WERI-Rb-1 (cell line): Measurements from ENCODE around the gene HSD17B2.

Source experiments
- DNase-seq: peaks from one replicate; pipeline ENCODE4 v3.0.0-alpha.2; 2020
- H3K27ac ChIP-seq: fragments of 250-450 bp; sonication (Bioruptor Pico); 2 replicates; pipeline ENCODE4 v1.5.1; 2020; ENCODE audit warnings: mild to moderate bottlenecking, moderate library complexity
- H3K27me3 ChIP-seq: fragments of 250-450 bp; sonication (Bioruptor Pico); 2 replicates; pipeline ENCODE4 v1.5.1; 2021; ENCODE audit warnings: mild to moderate bottlenecking, low read depth, moderate library complexity; ENCODE audit not compliant: insufficient read depth, severe bottlenecking
- H3K36me3 ChIP-seq: fragments of 250-450 bp; sonication (Bioruptor Pico); 2 replicates; pipeline ENCODE4 v1.5.1; 2020; ENCODE audit warnings: mild to moderate bottlenecking, moderate library complexity
- H3K4me3 ChIP-seq: 2 replicates; pipeline ENCODE4 v1.5.1; 2011; ENCODE audit warnings: low read depth, mild to moderate bottlenecking, control low read depth, low read length
- H3K9me3 ChIP-seq: fragments of 250-450 bp; sonication (Bioruptor Pico); 2 replicates; pipeline ENCODE4 v1.5.1; 2021; ENCODE audit warnings: mild to moderate bottlenecking, moderate library complexity; ENCODE audit not compliant: severe bottlenecking
- CTCF ChIP-seq: IDR thresholded peaks from 2 replicates; pipeline ENCODE4 v1.5.1; 2011; ENCODE audit warnings: low read depth, mild to moderate bottlenecking, control low read depth, inconsistent platforms, low read length

Gene HSD17B2

GRCh38 chr16:82063456-82064082 lies 28.5 kb downstream of the HSD17B2 start:
- Histone ChIP-seq H3K4me3 (no peak overlapping the region), H3K27me3 (no peaks in the 10 kb centered on the region), H3K36me3 (no peaks in the 10 kb centered on the region), H3K9me3 (no peaks in the 10 kb centered on the region), H3K27ac (no peak overlapping the region)
- DNase-seq = no peak
- TF ChIP-seq CTCF = no peak

GRCh38 chr16:82067042-82067803 lies 32.2 kb downstream of the HSD17B2 start:
- no peaks in the 10 kb centered on the region for H3K9me3 ChIP-seq
- no peak for DNase-seq
- no peaks in the 10 kb centered on the region for H3K27me3 ChIP-seq
- TF ChIP-seq CTCF = no peak
- H3K36me3 ChIP-seq = no peaks in the 10 kb centered on the region
- H3K4me3 ChIP-seq = no peak overlapping the region
- no peak overlapping the region for H3K27ac ChIP-seq

GRCh38 chr16:82067804-82068325 lies 32.8 kb downstream of the HSD17B2 start:
- H3K27ac ChIP-seq = no peak overlapping the region
- no peaks in the 10 kb centered on the region for H3K27me3 ChIP-seq
- H3K9me3 ChIP-seq = no peaks in the 10 kb centered on the region
- no peak for TF ChIP-seq CTCF
- no peak overlapping the region for H3K4me3 ChIP-seq
- H3K36me3 ChIP-seq = no peaks in the 10 kb centered on the region
- no peak for DNase-seq

GRCh38 chr16:82070656-82071369 lies 35.8 kb downstream of the HSD17B2 start:
- TF ChIP-seq CTCF = no peak
- Histone ChIP-seq H3K27me3 (no peaks in the 10 kb centered on the region), H3K36me3 (no peaks in the 10 kb centered on the region), H3K9me3 (no peaks in the 10 kb centered on the region), H3K4me3 (no peak overlapping the region), H3K27ac (no peak overlapping the region)
- DNase-seq = no peak

GRCh38 chr16:82071421-82071820 lies 36.4 kb downstream of the HSD17B2 start:
- Histone ChIP-seq H3K27ac (no peak overlapping the region), H3K27me3 (no peaks in the 10 kb centered on the region), H3K4me3 (no peak overlapping the region), H3K36me3 (no peaks in the 10 kb centered on the region), H3K9me3 (no peaks in the 10 kb centered on the region)
- no peak for DNase-seq
- TF ChIP-seq CTCF = no peak
